Stimulated activated CD8-positive, alpha-beta memory T cell treated with anti-CD3 and anti-CD28 coated beads, Interleukin-4, amount 100 ng/mL, for 48 hours (primary cell): ENCODE data around the gene PARVA.

Experiments used
- DNase-seq: peaks from one replicate; pipeline ENCODE4 v3.0.0-alpha.2; 2020

Gene PARVA

GRCh38 chr11:12460466-12460865 lies 83.1 kb downstream of the PARVA start:
- DNase-seq: no peak

- no peak for DNase-seq
Measured at GRCh38 chr11:12461516-12461915, 84.1 kb downstream of the PARVA start.

- no peak for DNase-seq
Measured at GRCh38 chr11:12464303-12464702, 86.9 kb downstream of the PARVA start.

GRCh38 chr11:12465332-12465731 lies 88.0 kb downstream of the PARVA start:
- DNase-seq: no peak

DNA sequence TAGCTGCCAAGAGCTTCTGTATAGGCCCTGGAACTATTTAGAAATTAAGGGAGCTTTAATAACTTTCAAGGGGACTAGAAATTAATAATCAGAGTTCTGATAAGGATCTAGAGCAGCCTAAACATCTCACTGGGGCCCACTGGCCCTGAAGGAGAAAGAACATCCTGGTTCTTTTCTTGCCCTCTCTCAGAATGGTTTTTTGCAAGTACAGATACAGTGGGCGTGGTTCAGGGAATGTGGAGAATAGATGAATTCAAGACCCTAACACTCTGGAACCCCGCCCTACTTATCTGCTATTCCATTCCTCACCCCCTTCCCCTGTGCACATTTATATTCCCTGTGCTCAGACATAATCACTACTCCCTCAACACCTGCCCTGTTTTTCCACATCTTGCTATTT lies 90.2 kb downstream of the PARVA start:
- DNase-seq: no peak

DNA sequence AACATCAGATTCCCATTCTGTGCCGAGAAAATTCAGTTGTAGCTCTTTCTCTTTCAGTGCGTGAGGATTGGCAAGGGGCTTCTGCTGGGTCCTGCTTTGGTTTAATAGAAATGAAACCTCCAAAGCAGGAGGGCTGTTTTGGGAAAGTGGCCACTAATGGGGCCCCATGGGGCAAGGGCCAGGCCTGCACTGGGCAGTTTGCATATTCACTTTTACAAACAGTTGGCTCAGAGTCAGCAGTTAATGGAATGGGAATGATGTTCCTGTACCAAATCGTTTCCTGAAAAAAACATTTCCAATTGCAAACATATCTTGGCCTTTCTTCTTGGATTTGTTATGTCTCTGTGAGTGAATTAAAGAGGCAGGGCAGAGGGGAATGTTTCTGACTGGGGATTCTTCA lies 92.1 kb downstream of the PARVA start:
- DNase-seq: no peak

GRCh38 chr11:12470236-12470635 lies 92.9 kb downstream of the PARVA start:
- DNase-seq: no peak

DNA sequence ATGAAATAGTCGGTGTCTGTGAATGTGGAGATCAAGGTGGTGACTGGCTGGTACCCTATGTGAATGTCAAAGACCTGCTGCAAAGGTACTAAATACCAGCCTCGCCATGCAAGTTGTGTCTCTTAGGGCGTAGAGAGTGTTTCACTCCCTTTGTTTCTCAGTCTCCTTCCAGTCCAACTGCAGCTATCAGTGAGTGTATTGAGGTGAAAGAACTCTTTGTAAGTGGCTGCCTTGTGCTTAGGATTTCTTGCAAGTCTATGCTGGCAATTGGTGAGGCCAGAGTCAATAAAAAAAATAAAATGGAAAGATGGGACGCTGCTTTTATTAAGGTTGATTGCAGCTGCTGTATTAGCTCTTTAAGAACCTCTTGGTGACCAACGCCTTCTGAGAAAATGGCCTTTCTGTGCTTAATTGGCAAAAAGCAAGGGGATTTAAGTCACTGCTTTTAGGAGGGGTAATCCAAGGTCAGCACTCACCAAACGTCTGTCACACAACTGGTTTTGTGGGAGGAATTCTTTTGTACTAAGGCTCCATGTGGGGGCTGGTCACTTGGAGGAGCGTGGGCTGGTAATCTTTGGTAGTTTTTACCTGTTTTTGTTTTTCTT lies 95.1 kb downstream of the PARVA start:
- DNase-seq: no peak

DNA sequence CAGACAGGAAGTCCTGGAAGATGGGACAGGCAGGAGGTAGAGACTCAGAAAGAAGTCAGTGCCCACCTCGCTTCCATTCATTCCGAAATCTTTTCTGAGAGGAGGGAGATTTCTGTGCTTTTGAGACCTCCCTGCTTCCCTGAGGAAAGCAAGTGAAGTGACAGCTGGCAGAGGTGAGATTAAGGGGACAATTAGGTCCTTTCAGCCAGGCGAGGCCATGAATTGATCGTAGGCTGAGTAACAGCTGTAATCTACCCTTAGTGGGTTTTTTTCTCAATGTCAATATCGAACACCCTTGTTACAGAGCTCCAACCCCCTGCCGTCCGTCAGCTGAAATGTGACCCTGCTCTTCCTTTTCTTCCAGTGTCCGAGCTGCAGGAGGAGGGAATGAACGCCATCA lies 96.0 kb downstream of the PARVA start:
- DNase-seq: no peak

DNA sequence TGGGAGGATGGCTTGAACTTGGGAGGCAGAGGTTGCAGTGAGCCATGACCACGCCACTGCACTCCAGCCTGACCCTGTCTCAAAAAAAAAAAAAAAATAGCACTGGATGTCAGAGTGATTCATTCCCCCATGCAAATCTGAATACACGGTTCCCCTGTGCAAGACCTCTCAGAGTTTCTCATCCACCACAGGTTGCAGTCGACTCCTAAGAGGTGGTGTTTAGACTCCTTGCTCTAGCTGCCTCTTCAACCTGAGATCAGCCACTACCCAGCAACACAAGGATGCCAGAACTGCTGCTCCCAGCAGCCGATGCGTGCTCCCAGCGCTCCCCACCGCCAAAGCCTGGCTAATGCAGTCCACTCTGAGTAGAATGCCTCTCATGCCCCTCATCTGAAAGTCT lies 97.5 kb downstream of the PARVA start:
- no peak for DNase-seq

DNA sequence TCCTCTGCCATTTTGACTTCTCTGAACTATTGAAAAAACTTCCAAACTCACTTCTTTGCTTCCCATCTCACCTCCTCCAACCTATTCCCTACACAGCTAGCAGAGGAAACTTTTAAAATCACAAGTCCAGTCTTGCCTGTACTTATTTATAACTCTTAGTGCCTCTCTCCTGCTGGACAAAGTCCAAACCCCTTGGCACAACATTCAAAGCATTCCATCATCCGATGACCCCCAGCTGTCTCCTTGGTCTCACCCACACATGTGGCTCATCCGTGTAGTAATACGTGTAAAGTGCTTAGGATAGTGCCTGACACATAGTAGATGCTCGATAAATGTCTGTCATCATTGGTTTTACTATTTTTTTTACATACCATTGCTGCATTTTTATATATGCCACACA lies 101.4 kb downstream of the PARVA start:
- DNase-seq: no peak

DNA sequence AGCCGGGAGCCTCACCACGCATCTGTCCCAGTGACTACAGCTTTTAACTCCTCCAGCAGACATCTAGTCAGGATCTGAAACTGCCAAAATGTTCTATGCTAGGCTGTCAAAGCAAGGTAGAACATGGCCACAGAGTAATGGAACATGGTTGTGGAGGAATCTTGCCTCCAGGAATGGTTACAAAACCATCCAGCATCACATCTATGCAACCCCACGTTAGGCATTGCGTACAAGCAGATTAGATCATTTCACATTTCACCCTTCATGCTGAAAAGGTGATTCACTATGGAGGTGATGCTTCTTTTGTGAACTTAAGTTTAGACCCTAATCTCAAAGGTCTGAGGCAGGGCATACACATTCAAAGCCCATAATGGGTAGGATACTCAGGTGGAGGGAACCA lies 103.0 kb downstream of the PARVA start:
- no peak for DNase-seq

DNA sequence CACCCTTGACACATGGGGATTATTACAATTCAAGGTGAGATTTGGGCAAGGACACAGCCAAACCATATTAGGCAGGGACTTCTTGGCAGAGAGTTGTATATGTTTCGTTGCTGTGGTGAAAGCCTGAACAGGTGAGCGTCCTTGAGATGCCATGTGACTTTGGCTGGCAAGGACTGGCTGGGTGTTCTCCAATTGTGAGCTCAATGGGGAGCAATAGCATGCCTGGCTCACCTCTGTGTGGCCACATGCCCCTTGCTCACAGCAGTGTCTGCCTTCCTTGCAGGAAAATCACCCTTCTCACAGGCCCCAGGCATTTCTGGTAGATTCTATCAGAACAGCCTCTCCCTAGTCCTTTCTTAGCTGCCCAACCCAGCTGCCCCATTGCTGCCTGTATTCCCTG lies 105.5 kb downstream of the PARVA start:
- no peak for DNase-seq

DNA sequence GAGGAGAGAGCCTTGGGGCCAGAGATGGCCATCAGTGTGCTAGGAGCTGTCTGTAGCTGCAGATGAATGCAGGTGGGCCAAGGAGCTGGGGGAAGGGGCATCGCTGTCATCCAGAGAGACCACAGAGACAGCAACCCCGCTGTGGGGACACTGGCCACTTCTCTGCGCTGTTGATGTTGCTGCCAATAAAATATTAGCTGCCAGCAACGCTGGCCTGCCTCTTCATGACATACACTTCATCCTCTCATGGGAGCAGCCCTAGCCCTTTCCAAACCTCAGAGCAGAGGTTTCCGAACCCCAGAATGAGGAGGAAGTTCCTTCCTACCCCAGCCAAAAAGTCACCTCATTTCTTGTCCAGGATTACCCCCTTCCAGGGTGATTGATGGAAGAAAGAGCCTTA lies 106.2 kb downstream of the PARVA start:
- no peak for DNase-seq

- no peak for DNase-seq
Measured at GRCh38 chr11:12485328-12485727, 108.0 kb downstream of the PARVA start.

GRCh38 chr11:12489246-12489772 lies 111.9 kb downstream of the PARVA start:
- DNase-seq: no peak

GRCh38 chr11:12494699-12495098 lies 117.3 kb downstream of the PARVA start:
- no peak for DNase-seq

GRCh38 chr11:12496181-12497025 lies 119.0 kb downstream of the PARVA start:
- DNase-seq: no peak

DNA sequence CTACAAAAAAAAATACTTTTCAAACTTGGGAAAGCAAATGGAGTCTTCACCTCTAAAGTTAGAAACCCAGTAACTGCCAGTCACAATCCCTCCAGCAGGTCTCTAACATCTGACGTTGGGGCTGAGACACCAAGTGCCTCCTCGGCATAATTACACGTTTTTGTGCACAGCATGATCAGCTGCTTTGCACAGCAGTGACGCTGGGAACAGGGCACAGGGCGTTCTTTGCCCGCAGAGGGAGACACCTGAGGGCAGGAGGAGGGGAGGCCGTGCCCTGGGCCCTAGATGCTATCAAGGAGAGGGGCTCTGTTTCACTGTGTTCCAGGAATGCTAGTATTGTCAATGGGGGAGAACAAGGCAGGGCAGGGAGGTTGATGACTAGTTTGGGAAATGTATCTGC lies 120.1 kb downstream of the PARVA start:
- DNase-seq: no peak

GRCh38 chr11:12499071-12499470 lies 121.7 kb downstream of the PARVA start:
- DNase-seq: no peak

- DNase-seq: no peak
Measured at GRCh38 chr11:12502046-12502445, 124.7 kb downstream of the PARVA start.

GRCh38 chr11:12503039-12503484 lies 125.7 kb downstream of the PARVA start:
- DNase-seq: no peak

- DNase-seq: no peak
Measured at GRCh38 chr11:12503886-12504285, 126.5 kb downstream of the PARVA start.

DNA sequence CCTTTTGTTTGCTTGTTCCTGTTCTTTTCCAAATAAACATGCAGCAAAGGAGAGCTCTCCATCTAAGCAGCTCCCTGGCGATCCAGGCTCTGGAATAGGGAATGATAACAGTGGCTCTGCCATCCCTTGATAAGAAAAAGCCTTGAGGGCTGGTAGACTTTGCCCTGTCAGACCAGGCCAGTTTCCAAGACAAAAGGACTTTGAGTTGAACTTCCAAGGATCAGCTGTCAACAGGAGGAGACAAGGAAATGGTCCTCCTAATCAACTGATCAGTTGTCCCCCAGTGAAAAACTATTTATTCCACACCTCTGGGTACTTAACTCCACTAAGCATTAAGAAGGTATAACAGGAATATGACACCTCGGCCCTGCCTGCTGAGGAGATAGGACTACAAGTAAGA lies 127.8 kb downstream of the PARVA start:
- no peak for DNase-seq
